HG02840 (cell line): ENCODE data around the gene SLC16A8.
"Not testable (repeated sequence)": the region's sequence is repeated elsewhere in the genome, so short reads cannot be mapped to it uniquely, and the experiment has no call there.

Experiments used
- ATAC-seq: cut with Tn5 transposase; IDR thresholded peaks from one replicate; pipeline ENCODE4 v1.9.1; 2021; ENCODE audit warnings: mild to moderate bottlenecking, moderate library complexity, moderate number of reproducible peaks; ENCODE audit not compliant: unreplicated experiment, low FRiP score

Gene SLC16A8

GRCh38 chr22:38051261-38051660 lies 32.7 kb downstream of the SLC16A8 start:
- no peak for ATAC-seq

GRCh38 chr22:38050720-38051119 lies 33.3 kb downstream of the SLC16A8 start:
- no peak for ATAC-seq

- ATAC-seq, result no peak
Measured at GRCh38 chr22:38049812-38050619, 34.0 kb downstream of the SLC16A8 start.

- no peak for ATAC-seq
Measured at GRCh38 chr22:38046070-38046748, 37.8 kb downstream of the SLC16A8 start.

GRCh38 chr22:38043151-38044039 lies 40.6 kb downstream of the SLC16A8 start:
- no peak for ATAC-seq

- no peak for ATAC-seq
Measured at GRCh38 chr22:38042488-38042790, 41.5 kb downstream of the SLC16A8 start.

GRCh38 chr22:38041760-38042487 lies 42.1 kb downstream of the SLC16A8 start:
- no peak for ATAC-seq

GRCh38 chr22:38040953-38041759 lies 42.8 kb downstream of the SLC16A8 start:
- no peak for ATAC-seq

GRCh38 chr22:38038890-38039812 lies 44.8 kb downstream of the SLC16A8 start:
- ATAC-seq, result no peak

GRCh38 chr22:38038426-38038825 lies 45.6 kb downstream of the SLC16A8 start:
- ATAC-seq, result no peak

- ATAC-seq, result not testable (repeated sequence)
Measured at GRCh38 chr22:38037367-38038150, 46.4 kb downstream of the SLC16A8 start.

- ATAC-seq, result no peak
Measured at GRCh38 chr22:38036392-38037062, 47.5 kb downstream of the SLC16A8 start.

- ATAC-seq, result no peak
Measured at GRCh38 chr22:38035530-38035885, 48.5 kb downstream of the SLC16A8 start.

- ATAC-seq, result no peak
Measured at GRCh38 chr22:38034884-38035529, 49.0 kb downstream of the SLC16A8 start.

- no peak for ATAC-seq
Measured at GRCh38 chr22:38034278-38034882, 49.6 kb downstream of the SLC16A8 start.

- ATAC-seq, result no peak
Measured at GRCh38 chr22:38033522-38034277, 50.3 kb downstream of the SLC16A8 start.
